Activated CD8-positive, alpha-beta memory T cell treated with anti-CD3 and anti-CD28 coated beads, Interleukin-2, amount 50 U/mL, for 1 hour (primary cell): Measurements from ENCODE around the gene ALB.
"Not testable (repeated sequence)": the region's sequence is repeated elsewhere in the genome, so short reads cannot be mapped to it uniquely, and the experiment has no call there.

Experiments used
- DNase-seq: peaks from one replicate; pipeline ENCODE4 v3.0.0-alpha.2; 2020; ENCODE audit errors: extremely low read depth

The ALB gene

DNA sequence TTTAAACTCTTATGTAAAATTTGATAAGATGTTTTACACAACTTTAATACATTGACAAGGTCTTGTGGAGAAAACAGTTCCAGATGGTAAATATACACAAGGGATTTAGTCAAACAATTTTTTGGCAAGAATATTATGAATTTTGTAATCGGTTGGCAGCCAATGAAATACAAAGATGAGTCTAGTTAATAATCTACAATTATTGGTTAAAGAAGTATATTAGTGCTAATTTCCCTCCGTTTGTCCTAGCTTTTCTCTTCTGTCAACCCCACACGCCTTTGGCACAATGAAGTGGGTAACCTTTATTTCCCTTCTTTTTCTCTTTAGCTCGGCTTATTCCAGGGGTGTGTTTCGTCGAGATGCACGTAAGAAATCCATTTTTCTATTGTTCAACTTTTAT, at the start of gene ALB:
ALB (plus strand) TSS at position 246 of the 400 bp plus-strand sequence; CDS start at position 287, 41 bp downstream.
- DNase-seq, result no peak

DNA sequence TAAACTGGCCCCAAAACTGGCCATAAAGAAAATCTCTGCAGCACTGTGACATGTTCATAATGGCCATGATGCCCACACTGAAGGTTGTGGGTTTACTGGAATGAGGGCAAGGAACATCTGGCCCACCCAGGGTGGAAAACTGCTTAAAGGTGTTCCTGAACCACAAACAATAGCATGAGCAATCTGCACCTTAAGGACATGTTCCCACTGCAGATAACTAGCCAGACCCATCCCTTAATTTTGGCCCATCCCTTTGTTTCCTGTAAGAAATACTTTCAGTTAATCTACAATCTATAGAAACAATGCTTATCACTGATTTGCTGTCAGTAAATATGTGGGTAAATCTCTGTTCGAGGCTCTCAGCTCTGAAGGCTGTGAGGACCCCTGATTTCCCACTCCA, 46.9 kb upstream of the ALB start:
- not testable (repeated sequence) for DNase-seq

DNA sequence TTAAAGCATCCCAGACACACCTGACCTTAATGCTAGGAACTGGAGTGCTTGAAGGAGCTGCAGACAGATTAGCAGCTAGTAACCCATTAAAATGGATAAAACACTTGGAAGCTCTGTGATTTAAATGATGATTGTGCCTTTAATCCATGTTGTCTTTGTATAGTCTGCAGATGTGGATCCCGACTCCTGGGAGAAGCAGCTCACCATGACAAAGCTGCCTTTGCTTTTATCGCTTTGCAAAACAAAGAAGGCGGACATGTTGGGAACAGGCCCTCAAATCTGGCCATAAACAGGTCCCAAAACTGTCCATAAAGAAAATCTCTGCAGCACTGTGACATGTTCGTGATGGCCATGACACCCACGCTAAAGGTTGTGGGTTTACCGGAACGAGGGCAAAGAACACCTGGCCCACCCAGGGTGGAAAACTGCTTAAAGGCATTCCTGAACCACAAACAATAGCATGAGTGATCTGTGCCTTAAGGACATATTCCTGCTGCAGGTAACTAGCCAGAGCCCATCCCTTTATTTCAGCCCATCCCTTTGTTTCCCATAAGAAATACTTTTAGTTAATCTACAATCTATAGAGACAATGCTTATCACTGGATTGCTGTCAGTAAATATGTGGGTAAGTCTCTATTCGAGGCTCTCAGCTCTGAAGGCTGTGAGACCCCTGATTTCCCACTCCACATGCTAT, 34.4 kb upstream of the ALB start:
- DNase-seq, result not testable (repeated sequence)

DNA sequence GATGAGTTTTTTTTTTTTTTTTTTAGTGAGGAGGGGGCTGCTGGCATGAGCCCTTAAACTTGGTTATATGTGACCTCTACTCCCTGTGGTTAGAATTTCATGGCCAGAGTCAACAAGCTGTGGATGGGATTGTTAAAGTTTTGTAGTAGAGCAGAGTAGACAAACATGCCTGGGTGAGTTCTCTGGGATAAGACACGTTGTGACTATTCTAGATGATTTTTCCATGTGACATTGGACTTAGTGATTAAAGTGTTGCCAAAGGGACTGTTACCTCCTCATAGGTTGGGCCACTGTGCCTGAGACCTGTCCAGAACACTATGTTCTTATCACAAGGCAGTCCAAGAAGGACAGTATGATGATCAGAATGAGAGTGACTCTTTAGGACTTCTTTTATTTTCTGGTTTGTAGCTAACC, 28.8 kb upstream of the ALB start:
- DNase-seq, result no peak

DNA sequence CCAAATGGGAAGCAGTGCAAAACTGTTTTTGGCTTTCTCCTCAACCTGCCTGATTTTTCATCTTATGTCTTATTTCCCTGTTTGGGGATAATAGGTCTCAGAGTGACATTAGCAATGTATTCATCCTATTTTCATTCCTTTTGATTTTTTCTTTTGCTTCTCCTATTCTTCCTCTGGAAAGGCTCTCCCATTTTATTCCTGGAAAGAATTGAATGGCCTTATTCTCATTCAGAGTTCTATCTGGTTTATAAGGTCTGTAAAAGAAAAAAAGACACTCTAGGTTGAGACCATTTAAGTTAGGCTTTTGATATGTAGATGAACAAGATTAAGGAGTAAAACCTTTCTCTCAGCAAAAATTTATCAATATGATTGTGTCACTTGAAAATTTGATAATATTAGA, 27.8 kb upstream of the ALB start:
- DNase-seq, result no peak

DNA sequence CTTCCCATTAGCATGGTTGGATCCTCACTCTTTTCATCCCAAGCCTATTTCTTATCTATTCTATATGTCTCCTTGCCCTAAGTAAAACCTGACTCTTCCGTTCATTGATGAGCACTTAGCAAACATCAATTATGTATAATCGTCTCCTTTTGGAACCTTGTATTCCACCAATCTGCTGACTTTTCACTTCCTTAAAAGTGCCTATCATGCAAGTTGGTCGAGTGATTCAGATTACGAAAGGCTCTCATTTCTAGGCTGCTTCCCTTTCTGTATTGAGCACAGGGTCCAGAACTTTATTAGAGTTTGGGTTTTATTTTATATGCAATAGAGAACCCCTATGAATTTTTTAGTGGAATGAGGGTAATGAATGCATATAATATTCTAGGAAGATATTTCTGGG, 27.1 kb upstream of the ALB start:
- no peak for DNase-seq

DNA sequence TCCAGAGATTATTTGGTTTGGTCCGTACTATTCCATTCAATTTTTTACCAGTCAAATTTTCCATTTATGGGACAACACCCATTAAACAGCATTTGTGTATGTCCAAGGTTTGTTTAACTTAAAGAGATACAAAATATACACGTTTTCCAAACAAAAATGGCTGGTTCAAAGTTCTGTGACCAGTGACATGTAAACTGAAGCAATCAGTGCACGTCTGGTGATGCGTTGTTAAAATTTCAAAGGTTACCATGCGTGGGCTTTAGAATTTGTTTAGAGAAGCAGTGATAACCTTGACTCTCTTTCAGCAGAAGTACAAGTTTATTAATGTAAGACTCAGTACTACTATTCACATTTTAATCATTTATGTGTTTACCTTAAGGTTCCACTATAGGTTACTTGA, 25.2 kb upstream of the ALB start:
- no peak for DNase-seq

DNA sequence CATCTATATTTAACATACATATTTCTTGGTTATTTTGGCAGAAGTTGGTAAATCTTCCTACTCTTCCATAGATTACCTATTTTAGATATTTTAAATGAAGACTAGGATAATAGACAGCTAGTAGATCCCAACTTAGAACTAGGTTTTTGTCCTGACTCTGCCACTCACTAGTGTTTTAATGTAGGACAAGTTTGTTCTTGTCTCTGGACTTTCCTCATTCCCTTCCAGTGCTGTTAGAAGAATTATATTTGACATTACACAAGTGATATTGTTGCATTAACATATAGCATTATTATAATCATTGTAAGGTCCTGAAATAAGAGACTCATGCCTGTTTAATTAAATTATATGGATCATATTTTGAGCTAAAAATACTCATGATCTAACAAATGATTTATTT, 24.1 kb upstream of the ALB start:
- no peak for DNase-seq

DNA sequence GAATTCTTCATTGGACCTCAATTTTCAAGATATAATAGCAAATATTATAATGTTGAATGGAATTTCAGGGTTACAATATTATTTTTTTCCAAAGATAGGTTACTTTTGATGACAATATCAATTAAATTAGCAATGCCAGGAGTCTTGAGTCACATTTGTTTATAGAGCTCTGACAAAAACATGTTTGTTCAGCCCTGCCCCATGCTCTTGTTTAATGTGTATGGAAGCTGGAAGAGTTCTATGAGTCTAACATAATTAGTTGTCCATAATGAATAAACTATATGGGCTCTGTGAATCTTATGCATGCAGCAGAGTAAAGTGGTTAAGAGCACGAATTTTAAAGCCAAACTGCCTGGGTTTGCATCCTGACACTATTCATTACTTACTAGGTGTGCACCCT, 22.9 kb upstream of the ALB start:
- no peak for DNase-seq

DNA sequence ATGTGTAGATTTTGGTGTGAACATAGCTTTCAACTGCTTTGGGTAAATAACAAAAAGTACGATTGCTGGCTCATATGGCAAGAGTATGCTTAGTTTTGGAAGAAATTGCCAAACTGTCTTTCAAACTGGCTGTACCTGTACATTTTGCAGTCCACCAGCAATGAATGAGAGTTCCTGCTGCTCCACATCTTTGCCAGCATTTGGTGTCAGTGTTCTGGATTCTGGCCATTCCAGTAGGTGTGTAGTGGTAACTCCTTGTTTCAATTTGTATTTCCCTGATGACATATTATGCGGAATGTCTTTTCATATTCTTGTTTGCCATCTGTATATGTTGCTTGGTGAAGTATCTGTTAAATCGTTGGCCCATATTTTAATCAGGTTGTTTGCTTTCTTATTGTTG, 20.6 kb upstream of the ALB start:
- DNase-seq, result no peak

DNA sequence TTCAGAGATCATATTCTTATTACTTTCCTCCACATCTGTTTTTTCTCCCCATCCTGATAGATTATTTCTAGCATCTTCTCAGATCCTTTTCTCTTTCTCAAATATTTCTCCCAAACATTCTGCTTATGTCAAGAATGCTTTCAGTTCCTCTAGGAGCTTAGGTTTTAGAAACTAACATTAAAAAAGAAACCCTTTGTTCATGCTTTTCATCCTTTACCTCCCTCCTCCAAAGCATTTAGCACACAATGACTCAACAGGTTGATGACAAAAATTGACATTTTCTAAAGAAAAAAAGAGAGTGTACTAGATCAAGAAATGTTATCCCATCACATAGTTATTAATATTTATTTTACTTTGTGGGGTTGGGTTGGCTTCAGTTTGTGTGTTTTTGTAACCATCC, 16.5 kb upstream of the ALB start:
- DNase-seq, result no peak

DNA sequence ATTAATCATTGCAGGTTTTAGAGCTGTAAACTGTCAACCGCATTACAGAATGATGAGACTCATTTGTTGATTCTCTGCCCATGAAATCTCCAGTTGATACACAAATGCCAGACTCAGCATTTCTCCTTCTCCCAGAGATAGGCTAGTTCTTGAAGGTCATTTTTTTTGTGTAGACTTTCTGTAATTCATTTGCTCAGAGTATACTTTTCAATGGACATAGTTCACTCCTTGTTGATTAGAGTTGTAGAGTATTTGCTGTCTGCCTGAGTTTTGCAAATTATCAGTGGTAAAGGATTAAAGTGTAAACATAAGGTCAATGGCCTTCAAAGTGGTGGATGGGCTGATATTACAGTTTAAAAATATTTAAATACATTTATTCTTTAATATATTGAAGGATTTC, 15.2 kb upstream of the ALB start:
- DNase-seq, result no peak

DNA sequence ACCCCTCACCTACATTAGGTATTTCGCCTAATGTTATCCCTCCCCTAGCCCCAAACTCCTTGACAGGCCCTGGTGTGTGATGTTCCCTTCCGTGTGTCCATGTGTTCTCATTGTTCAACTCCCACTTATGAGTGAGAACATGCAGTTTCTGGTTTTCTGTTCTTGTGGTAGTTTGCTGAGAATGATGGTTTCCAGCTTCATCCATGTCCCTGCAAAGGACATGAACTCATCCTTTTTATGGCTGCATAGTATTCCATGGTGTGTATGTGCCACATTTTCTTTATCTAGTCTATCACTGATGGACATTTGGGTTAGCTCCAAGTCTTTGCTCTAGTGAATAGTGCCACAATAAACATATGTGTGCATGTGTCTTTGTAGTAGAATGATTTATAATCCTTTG, 14.4 kb upstream of the ALB start:
- DNase-seq, result not testable (repeated sequence)

DNA sequence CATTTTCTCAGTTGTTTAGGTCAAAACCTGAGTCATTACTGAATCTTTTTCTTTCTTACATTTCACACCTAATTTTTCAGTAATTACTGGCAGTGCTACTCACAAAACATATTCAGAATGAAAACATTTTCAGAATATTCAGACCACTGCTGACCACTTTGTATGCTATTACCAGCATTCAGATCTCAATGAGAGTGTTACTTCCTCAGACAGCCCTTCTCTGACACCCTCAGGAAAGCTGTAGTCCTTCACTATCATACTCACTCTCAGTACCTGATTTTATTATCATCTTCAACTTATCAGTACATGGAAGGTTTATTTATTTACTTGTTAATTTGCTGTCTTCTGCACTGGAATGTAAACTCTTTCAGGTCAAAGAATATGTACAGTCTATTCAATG, 12.3 kb upstream of the ALB start:
- no peak for DNase-seq

DNA sequence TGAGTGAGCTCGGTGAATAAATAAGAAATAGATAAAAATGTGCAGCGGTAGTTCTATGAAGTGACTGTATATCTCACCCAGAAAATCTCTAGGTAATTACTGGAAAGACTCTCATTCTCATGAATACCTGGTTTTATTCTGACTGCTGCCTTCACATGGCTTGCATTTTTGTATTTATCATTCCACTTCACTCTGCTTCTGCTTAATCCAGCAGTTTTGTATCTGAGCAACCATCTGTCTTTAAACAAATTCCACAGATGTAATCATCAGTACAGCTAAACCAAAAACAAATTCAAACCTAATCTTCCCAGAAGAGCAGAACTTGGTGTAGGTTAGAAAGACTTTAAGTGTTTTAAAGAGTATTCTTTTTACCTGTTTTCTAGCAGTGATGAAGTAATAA, 11.2 kb upstream of the ALB start:
- DNase-seq, result no peak

DNA sequence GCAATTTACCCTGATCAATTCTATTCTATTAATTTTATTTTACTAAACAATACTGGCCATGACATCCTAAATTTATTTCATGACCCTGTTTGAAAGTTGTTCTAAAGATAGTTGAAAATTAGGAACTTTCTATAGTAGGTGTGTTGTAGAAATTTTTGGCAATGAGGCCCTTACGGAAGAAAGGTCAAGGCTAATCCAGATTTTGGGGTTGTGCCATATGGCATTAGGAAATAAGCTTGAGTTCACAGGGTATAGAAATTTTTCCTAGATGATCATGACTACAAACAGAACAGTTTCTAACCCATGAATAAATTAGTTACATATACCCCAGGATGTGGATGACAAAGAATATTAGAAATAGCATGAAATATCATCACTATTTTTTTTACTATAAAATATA, 7.8 kb upstream of the ALB start:
- DNase-seq, result no peak

DNA sequence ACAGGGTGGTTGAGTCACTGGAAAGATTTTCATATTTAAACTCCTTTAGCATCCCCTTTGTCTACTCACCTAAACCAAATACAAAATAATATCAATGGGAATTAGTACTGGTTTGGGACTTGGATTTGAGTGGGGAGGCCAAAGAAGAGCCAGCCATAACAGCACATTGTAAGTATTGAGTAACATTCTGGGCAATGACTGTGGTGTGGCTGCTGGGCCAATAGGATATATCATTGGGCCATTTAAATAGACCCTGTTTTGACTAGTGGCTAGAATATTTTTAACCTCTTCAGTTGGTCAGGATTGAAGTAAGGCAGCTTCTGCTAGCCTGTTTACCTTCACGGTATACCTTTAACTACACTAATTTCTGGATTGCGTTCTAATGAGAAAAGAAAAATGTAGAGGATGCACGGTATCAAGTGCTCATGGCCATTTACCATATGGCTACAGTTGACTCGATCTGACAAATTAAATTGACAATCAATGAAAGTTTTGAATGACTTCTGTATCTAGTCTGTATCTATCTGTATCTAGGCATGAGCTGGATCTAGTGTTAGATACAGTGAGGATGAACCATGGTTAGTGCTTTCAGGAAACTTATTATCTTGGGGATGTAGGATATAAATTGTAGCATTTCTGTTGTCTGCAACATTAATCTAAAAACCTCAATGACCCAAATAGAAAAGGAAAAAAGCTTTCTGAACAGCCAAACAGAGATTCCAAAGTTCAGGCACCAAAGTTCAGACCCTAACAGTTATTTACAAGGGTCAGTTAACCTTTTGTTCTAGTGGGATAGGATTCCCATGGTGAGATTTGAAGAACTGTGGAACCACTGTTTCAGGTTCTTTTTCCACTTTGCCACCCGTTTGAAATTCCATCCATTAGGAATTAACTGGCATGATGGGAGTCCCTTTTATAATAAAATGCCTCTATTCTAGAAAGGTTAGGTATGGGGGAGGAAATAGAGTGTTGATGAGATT, 6.8 kb upstream of the ALB start:
- DNase-seq, result no peak

DNA sequence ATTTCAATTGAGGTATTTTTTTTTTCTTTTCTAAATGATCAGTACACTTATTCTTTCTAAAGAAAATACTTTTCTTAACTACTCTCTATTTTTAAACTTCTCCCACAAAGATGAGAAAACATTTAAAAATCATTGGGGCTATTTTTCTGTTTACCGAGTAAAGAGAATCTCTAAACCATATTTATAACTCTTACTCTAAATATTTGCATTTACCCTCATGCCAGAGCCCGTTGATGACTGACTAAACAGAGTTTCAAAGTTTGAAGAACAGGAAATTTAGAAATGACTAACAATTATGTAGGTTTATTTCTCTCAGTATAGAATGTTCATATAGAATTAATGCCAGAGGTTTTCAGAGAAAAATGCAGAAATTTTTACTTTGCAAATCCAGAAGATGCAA, 2.7 kb upstream of the ALB start:
- DNase-seq, result no peak

DNA sequence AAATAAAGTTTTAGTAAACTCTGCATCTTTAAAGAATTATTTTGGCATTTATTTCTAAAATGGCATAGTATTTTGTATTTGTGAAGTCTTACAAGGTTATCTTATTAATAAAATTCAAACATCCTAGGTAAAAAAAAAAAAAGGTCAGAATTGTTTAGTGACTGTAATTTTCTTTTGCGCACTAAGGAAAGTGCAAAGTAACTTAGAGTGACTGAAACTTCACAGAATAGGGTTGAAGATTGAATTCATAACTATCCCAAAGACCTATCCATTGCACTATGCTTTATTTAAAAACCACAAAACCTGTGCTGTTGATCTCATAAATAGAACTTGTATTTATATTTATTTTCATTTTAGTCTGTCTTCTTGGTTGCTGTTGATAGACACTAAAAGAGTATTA, 370 bp downstream of the ALB start:
- no peak for DNase-seq

DNA sequence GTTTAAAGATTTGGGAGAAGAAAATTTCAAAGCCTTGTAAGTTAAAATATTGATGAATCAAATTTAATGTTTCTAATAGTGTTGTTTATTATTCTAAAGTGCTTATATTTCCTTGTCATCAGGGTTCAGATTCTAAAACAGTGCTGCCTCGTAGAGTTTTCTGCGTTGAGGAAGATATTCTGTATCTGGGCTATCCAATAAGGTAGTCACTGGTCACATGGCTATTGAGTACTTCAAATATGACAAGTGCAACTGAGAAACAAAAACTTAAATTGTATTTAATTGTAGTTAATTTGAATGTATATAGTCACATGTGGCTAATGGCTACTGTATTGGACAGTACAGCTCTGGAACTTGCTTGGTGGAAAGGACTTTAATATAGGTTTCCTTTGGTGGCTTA, 1.1 kb downstream of the ALB start:
- no peak for DNase-seq

DNA sequence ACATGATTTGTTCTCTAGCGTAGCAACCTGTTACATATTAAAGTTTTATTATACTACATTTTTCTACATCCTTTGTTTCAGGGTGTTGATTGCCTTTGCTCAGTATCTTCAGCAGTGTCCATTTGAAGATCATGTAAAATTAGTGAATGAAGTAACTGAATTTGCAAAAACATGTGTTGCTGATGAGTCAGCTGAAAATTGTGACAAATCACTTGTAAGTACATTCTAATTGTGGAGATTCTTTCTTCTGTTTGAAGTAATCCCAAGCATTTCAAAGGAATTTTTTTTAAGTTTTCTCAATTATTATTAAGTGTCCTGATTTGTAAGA, 2.4 kb downstream of the ALB start:
- no peak for DNase-seq

DNA sequence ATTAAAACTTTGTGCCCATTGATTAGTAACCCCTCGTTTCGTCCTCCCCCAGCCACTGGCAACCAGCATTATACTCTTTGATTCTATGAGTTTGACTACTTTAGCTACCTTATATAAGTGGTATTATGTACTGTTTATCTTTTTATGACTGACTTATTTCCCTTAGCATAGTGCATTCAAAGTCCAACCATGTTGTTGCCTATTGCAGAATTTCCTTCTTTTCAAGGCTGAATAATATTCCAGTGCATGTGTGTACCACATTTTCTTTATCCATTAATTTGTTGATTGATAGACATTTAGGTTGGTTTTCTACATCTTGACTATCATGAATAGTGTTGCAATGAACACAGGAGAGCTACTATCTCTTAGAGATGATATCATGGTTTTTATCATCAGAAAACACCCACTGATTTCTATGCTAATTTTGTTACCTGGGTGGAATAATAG, 3.2 kb downstream of the ALB start:
- DNase-seq, result no peak

DNA sequence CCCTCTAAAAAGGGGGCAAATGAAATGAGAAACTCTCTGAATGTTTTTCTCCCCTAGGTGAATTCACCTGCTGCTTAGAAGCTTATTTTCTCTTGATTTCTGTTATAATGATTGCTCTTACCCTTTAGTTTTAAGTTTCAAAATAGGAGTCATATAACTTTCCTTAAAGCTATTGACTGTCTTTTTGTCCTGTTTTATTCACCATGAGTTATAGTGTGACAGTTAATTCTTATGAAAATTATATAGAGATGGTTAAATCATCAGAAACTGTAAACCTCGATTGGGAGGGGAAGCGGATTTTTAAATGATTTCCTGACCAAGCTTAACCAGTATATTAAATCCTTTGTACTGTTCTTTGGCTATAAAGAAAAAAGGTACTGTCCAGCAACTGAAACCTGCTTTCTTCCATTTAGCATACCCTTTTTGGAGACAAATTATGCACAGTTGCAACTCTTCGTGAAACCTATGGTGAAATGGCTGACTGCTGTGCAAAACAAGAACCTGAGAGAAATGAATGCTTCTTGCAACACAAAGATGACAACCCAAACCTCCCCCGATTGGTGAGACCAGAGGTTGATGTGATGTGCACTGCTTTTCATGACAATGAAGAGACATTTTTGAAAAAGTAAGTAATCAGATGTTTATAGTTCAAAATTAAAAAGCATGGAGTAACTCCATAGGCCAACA, 4.2 kb downstream of the ALB start:
- no peak for DNase-seq
